Chondrocyte (in vitro differentiated cells): ENCODE data around the gene TMEM116. TPM values are rescaled to one million over a fixed set of nuclear protein-coding genes. Genes with fewer than 3 reads are reported as not detected.

ENCODE experiments used
- DNase-seq: peaks from one replicate; pipeline ENCODE4 v3.0.0; 2021; ENCODE audit warnings: mixed read lengths, low spot score
- H3K27ac Mint-ChIP-seq: one replicate; pipeline ENCODE4 v1.8.0; 2021; ENCODE audit warnings: mild to moderate bottlenecking, moderate library complexity, mixed read lengths; ENCODE audit not compliant: unreplicated experiment
- H3K27me3 Mint-ChIP-seq: 2 replicates; pipeline ENCODE4 v1.8.0; 2021; ENCODE audit warnings: low read depth, mixed read lengths
- H3K36me3 Mint-ChIP-seq: 2 replicates; pipeline ENCODE4 v1.8.0; 2021; ENCODE audit warnings: low read depth, mixed read lengths
- H3K4me1 Mint-ChIP-seq: 2 replicates; pipeline ENCODE4 v1.8.0; 2021; ENCODE audit warnings: low read depth, mild to moderate bottlenecking, mixed read lengths
- H3K4me3 Mint-ChIP-seq: one replicate; pipeline ENCODE4 v1.8.0; 2021; ENCODE audit warnings: mild to moderate bottlenecking, moderate library complexity, mixed read lengths; ENCODE audit not compliant: unreplicated experiment
- H3K9me3 Mint-ChIP-seq: 2 replicates; pipeline ENCODE4 v1.8.0; 2021; ENCODE audit warnings: low read depth, mixed read lengths
- total RNA-seq: library from RNA; stranded (reverse); gene quantifications from 3 replicates; pipeline ENCODE4 v1.2.1, GENCODE V29; 2021
- TF ChIP-seq, protein P1 (sequence below): fragments of 200-600 bp; sonication (generic); IDR thresholded peaks from 2 replicates; pipeline ENCODE4 v1.5.0; 2021; ENCODE audit warnings: antibody characterized with exemption, mild to moderate bottlenecking, moderate library complexity

TMEM116 gene
- total RNA-seq, 1 donor from 2014 or later: 8.4 TPM

GRCh38 chr12:111936869-111937268 lies 76.1 kb downstream of the TMEM116 start:
- TF ChIP-seq, protein P1, sequence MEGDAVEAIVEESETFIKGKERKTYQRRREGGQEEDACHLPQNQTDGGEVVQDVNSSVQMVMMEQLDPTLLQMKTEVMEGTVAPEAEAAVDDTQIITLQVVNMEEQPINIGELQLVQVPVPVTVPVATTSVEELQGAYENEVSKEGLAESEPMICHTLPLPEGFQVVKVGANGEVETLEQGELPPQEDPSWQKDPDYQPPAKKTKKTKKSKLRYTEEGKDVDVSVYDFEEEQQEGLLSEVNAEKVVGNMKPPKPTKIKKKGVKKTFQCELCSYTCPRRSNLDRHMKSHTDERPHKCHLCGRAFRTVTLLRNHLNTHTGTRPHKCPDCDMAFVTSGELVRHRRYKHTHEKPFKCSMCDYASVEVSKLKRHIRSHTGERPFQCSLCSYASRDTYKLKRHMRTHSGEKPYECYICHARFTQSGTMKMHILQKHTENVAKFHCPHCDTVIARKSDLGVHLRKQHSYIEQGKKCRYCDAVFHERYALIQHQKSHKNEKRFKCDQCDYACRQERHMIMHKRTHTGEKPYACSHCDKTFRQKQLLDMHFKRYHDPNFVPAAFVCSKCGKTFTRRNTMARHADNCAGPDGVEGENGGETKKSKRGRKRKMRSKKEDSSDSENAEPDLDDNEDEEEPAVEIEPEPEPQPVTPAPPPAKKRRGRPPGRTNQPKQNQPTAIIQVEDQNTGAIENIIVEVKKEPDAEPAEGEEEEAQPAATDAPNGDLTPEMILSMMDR: no peak
- Mint-ChIP-seq H3K4me1 (peaks cover 19% of the 10 kb centered on the region), H3K9me3 (no peaks in the 10 kb centered on the region), H3K4me3 (no peak overlapping the region), H3K27ac (peak overlapping the region; percentile 87), H3K36me3 (no peaks in the 10 kb centered on the region), H3K27me3 (no peaks in the 10 kb centered on the region)
- DNase-seq: no peak

GRCh38 chr12:111932241-111932640 lies 80.7 kb downstream of the TMEM116 start:
- no peaks in the 10 kb centered on the region for H3K9me3 Mint-ChIP-seq
- no peak overlapping the region for H3K27ac Mint-ChIP-seq
- DNase-seq: no peak
- H3K4me3 Mint-ChIP-seq: no peak overlapping the region
- H3K36me3 Mint-ChIP-seq: peaks cover 1% of the 10 kb centered on the region
- TF ChIP-seq, protein P1: no peak
- H3K4me1 Mint-ChIP-seq: peaks cover 9% of the 10 kb centered on the region
- no peaks in the 10 kb centered on the region for H3K27me3 Mint-ChIP-seq

GRCh38 chr12:111927346-111927745 lies 85.6 kb downstream of the TMEM116 start:
- Mint-ChIP-seq H3K27me3 (no peaks in the 10 kb centered on the region), H3K9me3 (no peaks in the 10 kb centered on the region), H3K36me3 (peaks cover 1% of the 10 kb centered on the region), H3K4me1 (no peaks in the 10 kb centered on the region), H3K4me3 (no peak overlapping the region), H3K27ac (no peak overlapping the region)
- no peak for DNase-seq
- TF ChIP-seq, protein P1: no peak

DNA sequence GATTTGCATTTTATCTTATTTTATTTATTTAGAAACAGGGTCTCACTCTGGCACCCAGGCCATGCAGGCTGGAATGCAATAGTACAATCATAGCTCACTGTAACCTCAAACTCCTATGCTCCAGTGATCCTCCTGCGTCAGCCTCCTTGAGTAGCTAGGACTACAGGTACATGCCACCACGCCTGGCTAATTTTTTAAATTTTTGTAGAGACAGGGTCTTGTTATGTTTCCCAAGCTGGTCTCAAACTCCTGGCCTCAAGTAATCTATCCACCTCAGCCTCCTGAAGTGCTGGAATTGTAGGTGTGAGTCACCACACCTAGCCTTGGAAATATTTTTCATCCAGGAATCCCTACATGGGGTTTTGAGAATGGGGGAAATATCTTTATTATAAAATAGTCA lies 86.3 kb downstream of the TMEM116 start:
- Mint-ChIP-seq H3K9me3 (no peaks in the 10 kb centered on the region), H3K4me1 (no peaks in the 10 kb centered on the region), H3K27ac (no peak overlapping the region), H3K4me3 (no peak overlapping the region), H3K36me3 (no peaks in the 10 kb centered on the region), H3K27me3 (no peaks in the 10 kb centered on the region)
- DNase-seq: no peak
- TF ChIP-seq, protein P1: no peak

DNA sequence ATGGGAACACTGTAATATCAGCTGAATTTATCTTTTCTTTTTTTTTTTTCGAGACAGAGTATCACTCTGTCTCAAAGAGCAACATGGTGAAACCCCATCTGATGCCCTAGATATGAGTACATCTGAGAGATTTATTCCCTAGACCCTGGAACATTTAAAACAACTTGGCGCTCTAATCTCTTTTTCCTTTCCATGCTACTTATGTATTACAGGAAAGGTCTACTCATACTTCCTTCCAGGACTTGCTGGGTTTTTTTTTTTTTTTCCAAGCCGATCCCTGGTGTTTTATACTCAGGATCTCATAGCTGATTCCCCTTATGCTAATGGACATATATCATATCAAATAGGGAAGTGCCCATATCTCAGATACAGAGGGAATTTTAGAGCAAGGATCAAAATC lies 87.8 kb downstream of the TMEM116 start:
- H3K9me3 Mint-ChIP-seq: no peaks in the 10 kb centered on the region
- no peaks in the 10 kb centered on the region for H3K27me3 Mint-ChIP-seq
- H3K4me1 Mint-ChIP-seq: no peaks in the 10 kb centered on the region
- H3K36me3 Mint-ChIP-seq: no peaks in the 10 kb centered on the region
- H3K27ac Mint-ChIP-seq: no peak overlapping the region
- DNase-seq: no peak
- no peak overlapping the region for H3K4me3 Mint-ChIP-seq
- TF ChIP-seq, protein P1: no peak
